HepG2 (cell line): ENCODE measurements around the gene DNMT1. TPM values are rescaled to one million over a fixed set of nuclear protein-coding genes. Genes with fewer than 3 reads are reported as not detected.

Source experiments
- ATAC-seq: fragments of 200-7000 bp; cut with Tn5 transposase; 3 replicates; pipeline ENCODE4 v1.9.1; 2020; ENCODE audit warnings: mild to moderate bottlenecking, moderate library complexity
- BruUV-seq: library from RNA; stranded (reverse); fragments of 400-500 nt; replicated peaks from 2 replicates; lab custom pipeline; 2021; lab: Mats Ljungman, UMichigan
- CTCF ChIA-PET: fragments of 300-600 bp; formaldehyde crosslinking; extraction: SDS; loops from one replicate; lab custom pipeline; 2021; ENCODE audit warnings: low total read pairs, inconsistent platforms, low intra/inter-chr PET ratio; lab: Yijun Ruan, JAX
- POLR2A ChIA-PET: fragments of 350-600 bp; sonication (Branson Sonifier 250); formaldehyde crosslinking; loops from one replicate; lab custom pipeline; 2020; ENCODE audit warnings: antibody characterized with exemption, inconsistent platforms; lab: Yijun Ruan, JAX
- DNase-seq: peaks from one replicate; pipeline ENCODE4 v3.0.0-alpha.2; 2015; ENCODE audit warnings: low spot score
- FAIRE-seq: peaks from 3 replicates; lab custom pipeline; 2011; peaks lifted over from hg19 to GRCh38; lab: Jason Lieb, UNC
- H2AFZ ChIP-seq: one replicate; pipeline ENCODE4 v1.6.1; 2011; ENCODE audit warnings: low read length, inconsistent platforms
- H3K27ac ChIP-seq: fragments of 300-600 bp; 3 replicates; pipeline ENCODE4 v1.8.0; 2011; ENCODE audit warnings: mixed run types, mild to moderate bottlenecking, mixed read lengths, low read length, inconsistent platforms; ENCODE audit not compliant: insufficient read depth; ENCODE audit errors: extremely low read length
- H3K27me3 ChIP-seq, 2 experiments: fragments of 200-600 bp in 1 of 2; 2 replicates in 1 of 2; 3 replicates in 1 of 2; pipeline versions ENCODE4 v1.6.0 to v1.8.0; 2011; ENCODE audit warnings: low read length in 2 of 2, mild to moderate bottlenecking in 2 of 2, moderate library complexity in 2 of 2, inconsistent platforms in 1 of 2; ENCODE audit not compliant: insufficient read depth in 2 of 2, control insufficient read depth in 1 of 2
- H3K36me3 ChIP-seq, 2 experiments: fragments of 200-600 bp in 1 of 2; replicated peaks in 1 of 2; 2 replicates in 1 of 2; 3 replicates in 1 of 2; pipeline versions ENCODE4 v1.5.1 to v1.8.0; 2011; ENCODE audit warnings: low read length in 2 of 2, inconsistent platforms in 1 of 2; ENCODE audit not compliant: insufficient read depth in 2 of 2, control insufficient read depth in 1 of 2
- H3K4me1 ChIP-seq: 2 replicates; pipeline ENCODE4 v1.5.1; 2012; ENCODE audit warnings: low read length, inconsistent platforms; ENCODE audit not compliant: insufficient read depth
- H3K4me2 ChIP-seq: 2 replicates; pipeline ENCODE4 v1.6.0; 2011; ENCODE audit warnings: low read depth, low read length, inconsistent platforms
- H3K4me3 ChIP-seq, 3 experiments: fragments of 200-600 bp in 1 of 3; sonication (generic), shearing (Covaris generic) in 1 of 3; replicated peaks in 1 of 3; 2 replicates each; pipeline ENCODE4 v1.5.1; 2011 to 2016; ENCODE audit warnings: low read length in 3 of 3, inconsistent platforms in 2 of 3, low read depth in 2 of 3, mild to moderate bottlenecking in 2 of 3, control low read depth in 1 of 3, mixed read lengths in 1 of 3; ENCODE audit not compliant: insufficient read depth in 1 of 3
- H3K79me2 ChIP-seq: one replicate; pipeline ENCODE4 v1.6.1; 2011; ENCODE audit warnings: low read length, inconsistent platforms; ENCODE audit not compliant: insufficient read depth
- H3K9ac ChIP-seq: 2 replicates; pipeline ENCODE4 v1.6.0; 2011; ENCODE audit warnings: mild to moderate bottlenecking, low read depth, low read length, inconsistent platforms; ENCODE audit not compliant: insufficient read depth
- H3K9me3 ChIP-seq: 2 replicates; pipeline ENCODE4 v1.5.1; 2012; ENCODE audit warnings: mild to moderate bottlenecking, low read length
- H4K20me1 ChIP-seq: 2 replicates; pipeline ENCODE4 v1.6.0; 2011; ENCODE audit warnings: inconsistent platforms, mild to moderate bottlenecking, low read length, moderate library complexity; ENCODE audit not compliant: insufficient read depth
- ARID2 ChIP-seq: sonication (generic); formaldehyde crosslinking; IDR thresholded peaks from 2 replicates; pipeline ENCODE4 v1.8.1; 2022; ENCODE audit warnings: mild to moderate bottlenecking, missing genetic modification reagents, borderline replicate concordance
- CTCF ChIP-seq: sonication (generic); formaldehyde crosslinking; IDR thresholded peaks from 2 replicates; pipeline ENCODE4 v1.5.0; 2020; ENCODE audit warnings: mild to moderate bottlenecking, missing genetic modification reagents, moderate library complexity
- JUNB ChIP-seq: sonication (generic); formaldehyde crosslinking; IDR thresholded peaks from 2 replicates; pipeline ENCODE4 v1.8.0; 2022; ENCODE audit warnings: missing genetic modification reagents, mild to moderate bottlenecking, borderline replicate concordance
- NFIB ChIP-seq: sonication (generic); formaldehyde crosslinking; IDR thresholded peaks from 2 replicates; pipeline ENCODE4 v1.9.0; 2021; ENCODE audit warnings: missing genetic modification reagents, mild to moderate bottlenecking, borderline replicate concordance
- ONECUT2 ChIP-seq: sonication (generic); formaldehyde crosslinking; IDR thresholded peaks from 2 replicates; pipeline ENCODE4 v1.4.0; 2020; ENCODE audit warnings: missing genetic modification reagents
- PTBP1 ChIP-seq: fragments of 200-400 bp; formaldehyde crosslinking; IDR thresholded peaks from 2 replicates; pipeline ENCODE4 v1.6.1; 2018; ENCODE audit warnings: low read length, low read depth; ENCODE audit not compliant: poor library complexity, severe bottlenecking
- SRSF4 ChIP-seq: fragments of 200-400 bp; formaldehyde crosslinking; IDR thresholded peaks from one replicate; pipeline ENCODE4 v1.6.1; 2018; ENCODE audit warnings: mild to moderate bottlenecking, low read depth, low read length, moderate library complexity; ENCODE audit not compliant: poor library complexity, severe bottlenecking
- ZBTB10 ChIP-seq: sonication (generic); formaldehyde crosslinking; IDR thresholded peaks from 2 replicates; pipeline ENCODE4 v1.4.0; 2020; ENCODE audit warnings: missing genetic modification reagents, borderline replicate concordance
- ZNF124 ChIP-seq: sonication (generic); formaldehyde crosslinking; IDR thresholded peaks from 2 replicates; pipeline ENCODE4 v1.4.0; 2020; ENCODE audit warnings: missing genetic modification reagents
- ZNF512B ChIP-seq: sonication (generic); formaldehyde crosslinking; IDR thresholded peaks from 2 replicates; pipeline ENCODE4 v1.5.1; 2020; ENCODE audit warnings: missing genetic modification reagents, mild to moderate bottlenecking, borderline replicate concordance
- ZNF530 ChIP-seq: sonication (generic); formaldehyde crosslinking; IDR thresholded peaks from 2 replicates; pipeline ENCODE4 v1.5.0; 2020; ENCODE audit warnings: low read depth, mild to moderate bottlenecking, missing genetic modification reagents
- ZNF615 ChIP-seq: sonication (generic); formaldehyde crosslinking; IDR thresholded peaks from 2 replicates; pipeline ENCODE4 v1.5.0; 2020; ENCODE audit warnings: mild to moderate bottlenecking, missing genetic modification reagents, borderline replicate concordance
- ZNF660 ChIP-seq: sonication (generic); formaldehyde crosslinking; IDR thresholded peaks from 2 replicates; pipeline ENCODE4 v1.5.1; 2020; ENCODE audit warnings: mild to moderate bottlenecking, low read depth, missing genetic modification reagents, borderline replicate concordance
- ZNF7 ChIP-seq: IDR thresholded peaks from 2 replicates; pipeline ENCODE4 v1.6.1; 2016; ENCODE audit warnings: missing biosample characterization, missing genetic modification reagents
- ZNF792 ChIP-seq: IDR thresholded peaks from 2 replicates; pipeline ENCODE4 v1.6.1; 2016
- WGBS: methylation state at CpG from one replicate; pipeline ENCODE4 v1.1.6; 2017; ENCODE audit warnings: low lambda C conversion rate; 5-methylcytosine and 5-hydroxymethylcytosine counted together
- in situ Hi-C: cut with HindIII; loops from 2 replicates; pipeline ENCODE4 v1.10.0; 2017; ENCODE audit warnings: low pct_unique_long_range_greater_than_20kb; ENCODE audit not compliant: extremely low pct_ligation_motif_present
- intact Hi-C: fragments of 100-400 bp; cut with micrococcal nuclease; formaldehyde crosslinking; loops from one replicate; pipeline ENCODE4 v1.10.0; 2022; ENCODE audit not compliant: unreplicated experiment
- polyA plus RNA-seq, 8 experiments: library from polyadenylated mRNA; depleted of rRNA in 3 of 8; stranded (reverse) in 7 of 8; unstranded in 1 of 8; fragments of >200 nt; fragmentation: Illumina TruSeq in 4 of 8; extraction: Trizol in 4 of 8; gene quantifications; 2 replicates each; pipeline versions ENCODE4 v1.2.1 to v1.2.3, GENCODE V29; 2011 to 2016; ENCODE audit warnings: low read depth in 4 of 8, missing spikeins in 1 of 8, mixed read lengths in 1 of 8; ENCODE audit not compliant: insufficient read depth in 1 of 8
- total RNA-seq, 5 experiments: library from RNA; depleted of rRNA; stranded (reverse); fragments of >200 nt; fragmentation: Illumina TruSeq; extraction: Trizol; gene quantifications; 2 replicates each; pipeline ENCODE4 v1.2.3, GENCODE V29; 2016; ENCODE audit warnings: low read depth in 1 of 5
- TF ChIP-seq, protein P1 (sequence below): fragments of 450-650 bp; IDR thresholded peaks from 2 replicates; pipeline ENCODE4 v1.6.1; 2016

The DNMT1 gene
- total and polyA plus RNA-seq, 2 of the 13 experiments (the other 11 are each of a cell fraction or from before 2014, with no cell fraction given): 31.2 to 91.1 TPM

DNA sequence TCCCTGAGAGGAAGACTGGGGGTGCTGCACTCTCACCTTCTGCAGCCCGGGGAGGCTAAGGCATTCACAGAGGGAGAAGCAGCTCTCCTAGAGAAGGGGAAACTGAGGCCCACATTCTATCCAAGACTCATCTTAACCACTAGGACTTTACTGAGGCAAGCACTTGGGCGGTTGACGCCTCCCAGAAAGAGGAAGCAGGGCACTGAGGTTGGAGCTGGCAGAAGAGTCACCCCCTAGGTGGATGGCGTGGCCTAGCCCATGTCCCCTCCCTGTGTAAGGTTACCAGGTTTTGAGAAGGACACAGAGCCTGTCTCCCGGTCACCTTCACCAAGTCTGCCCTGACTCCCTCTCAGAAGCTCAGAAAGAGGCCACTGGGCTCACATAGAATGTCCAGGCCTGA lies 33.6 kb upstream of the DNMT1 start:
- DNase-seq (no peak), FAIRE-seq (no peak), ATAC-seq (no peak)
- H3K79me2 ChIP-seq: no peaks in the 10 kb centered on the region
- no TSS peak for BruUV-seq
- no peaks in the 10 kb centered on the region for H3K9me3 ChIP-seq
- H2AFZ ChIP-seq: no peak overlapping the region
- no peak overlapping the region for H3K9ac ChIP-seq
- WGBS: 69% methylated on average over 5 of the region's 5 CpGs
- no peaks in the 10 kb centered on the region for H4K20me1 ChIP-seq
- no peaks in the 10 kb centered on the region for H3K36me3 ChIP-seq
- H3K4me3 ChIP-seq: no peak overlapping the region
- H3K27ac ChIP-seq: no peak overlapping the region
- CTCF ChIA-PET: interaction anchor here (3.9 kb wide), 1 partner anchor 22 kb away, joined by 33 read pairs; no protein-coding TSS in a partner anchor
- peaks cover 21% of the 10 kb centered on the region for H3K4me1 ChIP-seq
- POLR2A ChIA-PET: interaction anchor here (0.6 kb wide), 1 partner anchor 11 kb away, joined by 3 read pairs; no protein-coding TSS in a partner anchor
- intact Hi-C loops: no loop called here
- in situ Hi-C loops: no loop called here
- peaks cover 2 to 11% of the 10 kb centered on the region in 2 experiments; a peak in 4 of 5 replicates for H3K27me3 ChIP-seq
- H3K4me2 ChIP-seq: no peak overlapping the region
- TF ChIP-seq JUNB (no peak), ZNF530 (CRISPR knock-in tag) (no peak), ZNF792 (no peak), ZNF512B (CRISPR knock-in tag) (no peak), ZNF124 (CRISPR knock-in tag) (no peak), PTBP1 (no peak), ZNF615 (CRISPR knock-in tag) (no peak), SRSF4 (no peak), ZBTB10 (no peak), NFIB (CRISPR knock-in tag) (no peak), ZNF7 (CRISPR knock-in tag) (no peak), ARID2 (CRISPR knock-in tag) (no peak), CTCF (CRISPR knock-in tag) (no peak), ONECUT2 (CRISPR knock-in tag) (no peak), ZNF660 (no peak)
- TF ChIP-seq, protein P1, sequence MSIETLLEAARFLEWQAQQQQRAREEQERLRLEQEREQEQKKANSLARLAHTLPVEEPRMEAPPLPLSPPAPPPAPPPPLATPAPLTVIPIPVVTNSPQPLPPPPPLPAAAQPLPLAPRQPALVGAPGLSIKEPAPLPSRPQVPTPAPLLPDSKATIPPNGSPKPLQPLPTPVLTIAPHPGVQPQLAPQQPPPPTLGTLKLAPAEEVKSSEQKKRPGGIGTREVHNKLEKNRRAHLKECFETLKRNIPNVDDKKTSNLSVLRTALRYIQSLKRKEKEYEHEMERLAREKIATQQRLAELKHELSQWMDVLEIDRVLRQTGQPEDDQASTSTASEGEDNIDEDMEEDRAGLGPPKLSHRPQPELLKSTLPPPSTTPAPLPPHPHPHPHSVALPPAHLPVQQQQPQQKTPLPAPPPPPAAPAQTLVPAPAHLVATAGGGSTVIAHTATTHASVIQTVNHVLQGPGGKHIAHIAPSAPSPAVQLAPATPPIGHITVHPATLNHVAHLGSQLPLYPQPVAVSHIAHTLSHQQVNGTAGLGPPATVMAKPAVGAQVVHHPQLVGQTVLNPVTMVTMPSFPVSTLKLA: no peak
